ENCODE measurements around the gene NLGN3. TPM values are rescaled to one million over a fixed set of nuclear protein-coding genes. Genes with fewer than 3 reads are reported as not detected.

NLGN3 gene
- total and polyA plus RNA-seq, 2 donors (not counting 3 experiments of a cell fraction or from before 2014, with no cell fraction given) = 0.37 to 0.40 TPM

- POLR2A ChIA-PET = interaction anchor here (0.6 to 1.2 kb wide), 2 partner anchors 26 to 48 kb away, joined by 3 to 5 read pairs; partner anchors contain the start of gene NLGN3
- dilution Hi-C loops (cut with MboI; ENCODE audit: extremely low pct_ligation_motif_present, low sequenced_read_pairs) = no loop called here
- peak within 1 kb of the TSS; percentile 99 for H2AFZ ChIP-seq (ENCODE audit: low read depth, low read length)
- CTCF ChIA-PET = interaction anchor here (0.7 to 2.3 kb wide), 8 partner anchors 9 to 36 kb away, joined by 3 to 10 read pairs (median 5); no protein-coding TSS in a partner anchor
- peaks cover 4% of the 10 kb centered on the region for H3K79me2 ChIP-seq (ENCODE audit: control insufficient read depth, insufficient read depth, low read length)
- no peaks in the 10 kb centered on the region for H4K20me1 ChIP-seq (replicated peaks; ENCODE audit: control insufficient read depth, extremely low read depth, insufficient read depth, low read length)
- H3K9me3 ChIP-seq (replicated peaks; ENCODE audit: control insufficient read depth, insufficient read depth, low read length) = no peaks in the 10 kb centered on the region
- no peaks in the 10 kb centered on the region for H3K9me1 ChIP-seq (replicated peaks; ENCODE audit: control insufficient read depth, extremely low read depth, insufficient read depth, low read length)
- peak within 1 kb of the TSS; percentile 84 for H3K4me2 ChIP-seq (ENCODE audit: insufficient read depth, low read length)
- peaks cover 0 to 19% of the 10 kb centered on the region in 2 experiments for H3K36me3 ChIP-seq (ENCODE audit: control insufficient read depth in 2 of 2, extremely low read depth in 1 of 2, insufficient read depth in 2 of 2, low read length in 2 of 2)
- intact Hi-C loops (cut with micrococcal nuclease) = loop anchor here (1.0 to 10.0 kb wide), 4 partner anchors 10 to 124 kb away; partner anchors contain the start of gene SNX12
- H3K9ac ChIP-seq (replicated peaks; ENCODE audit: extremely low read depth, insufficient read depth, low read length) = peak within 1 kb of the TSS; percentile 82
- peaks cover 5% of the 10 kb centered on the region for H3K4me1 ChIP-seq (ENCODE audit: control insufficient read depth, extremely low read depth, insufficient read depth, low read length)
- DNase-seq (ENCODE audit: low read depth, low spot score) (peak; percentile 76), FAIRE-seq (peak; percentile 98)
- TF ChIP-seq EZH2 (IDR thresholded peaks at IDR 0.05; ENCODE audit: borderline replicate concordance, low read depth, low read length, severe bottlenecking) = no peak
- peak; percentile 16 for TF ChIP-seq POLR2AphosphoS5 (IDR thresholded peaks at IDR 0.05; ENCODE audit: insufficient read depth, low read depth, low read length)
- TF ChIP-seq, protein P1, sequence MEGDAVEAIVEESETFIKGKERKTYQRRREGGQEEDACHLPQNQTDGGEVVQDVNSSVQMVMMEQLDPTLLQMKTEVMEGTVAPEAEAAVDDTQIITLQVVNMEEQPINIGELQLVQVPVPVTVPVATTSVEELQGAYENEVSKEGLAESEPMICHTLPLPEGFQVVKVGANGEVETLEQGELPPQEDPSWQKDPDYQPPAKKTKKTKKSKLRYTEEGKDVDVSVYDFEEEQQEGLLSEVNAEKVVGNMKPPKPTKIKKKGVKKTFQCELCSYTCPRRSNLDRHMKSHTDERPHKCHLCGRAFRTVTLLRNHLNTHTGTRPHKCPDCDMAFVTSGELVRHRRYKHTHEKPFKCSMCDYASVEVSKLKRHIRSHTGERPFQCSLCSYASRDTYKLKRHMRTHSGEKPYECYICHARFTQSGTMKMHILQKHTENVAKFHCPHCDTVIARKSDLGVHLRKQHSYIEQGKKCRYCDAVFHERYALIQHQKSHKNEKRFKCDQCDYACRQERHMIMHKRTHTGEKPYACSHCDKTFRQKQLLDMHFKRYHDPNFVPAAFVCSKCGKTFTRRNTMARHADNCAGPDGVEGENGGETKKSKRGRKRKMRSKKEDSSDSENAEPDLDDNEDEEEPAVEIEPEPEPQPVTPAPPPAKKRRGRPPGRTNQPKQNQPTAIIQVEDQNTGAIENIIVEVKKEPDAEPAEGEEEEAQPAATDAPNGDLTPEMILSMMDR (IDR thresholded peaks at IDR 0.05; ENCODE audit: extremely low read depth in 1 of 2, insufficient read depth in 1 of 2, low read depth in 1 of 2, low read length in 2 of 2) = no peak
- TF ChIP-seq POLR2A (IDR thresholded peaks at IDR 0.05; ENCODE audit: low read depth, low read length) = peak; percentile 66
- H3K4me3 ChIP-seq (replicated peaks in 1 of 3; ENCODE audit: insufficient read depth in 1 of 3, low read depth in 1 of 3, low read length in 3 of 3) = peak within 1 kb of the TSS; percentile 53 to 79 (median 78)
- peaks cover 0 to 3% of the 10 kb centered on the region in 2 experiments for H3K27me3 ChIP-seq (ENCODE audit: control insufficient read depth in 2 of 2, insufficient read depth in 2 of 2, low read length in 2 of 2)
- peak within 1 kb of the TSS; percentile 59 for H3K27ac ChIP-seq (ENCODE audit: insufficient read depth, low read depth, low read length)
- BruUV-seq (replicated peaks) = no TSS peak
These were observed 26.3 kb upstream of the NLGN3 start, which contains the start of gene MED12 for GRCh38 chrX:71118032-71118984. Gene MED12 (plus strand): TSS chrX:71118596. CDS start chrX:71118755, 159 bp downstream.
